Heart left ventricle (tissue), 13 donors: ENCODE data around the gene CYYR1.
A peak's percentile ranks its signal among the peaks of the same experiment; 100 is the strongest.

Source experiments
- POLR2A ChIP-seq, 2 donors: fragments of 450-650 bp; IDR thresholded peaks; one replicate each; pipeline ENCODE4 v1.6.1; 2017; ENCODE audit warnings: antibody characterized with exemption in 2 of 2, mild to moderate bottlenecking in 2 of 2, moderate library complexity in 2 of 2
- TF ChIP-seq, protein P1 (sequence below), 12 donors: fragments of 200-600 bp; sonication (generic) in 4 of 12; IDR thresholded peaks; one replicate each; pipeline versions ENCODE4 v1.5.0 to v1.8.0; 2018 to 2022; ENCODE audit warnings: antibody characterized with exemption in 12 of 12, mild to moderate bottlenecking in 5 of 12
- donor health status: ischemic (EF 13 %, LVEDD 7.1; RV severe dilation, severe dysfunction).
- donor health status: DM: no; HTN: yes; CAD: no.
- donor health status: DM: no; HTN: no; CAD: no.
- donor health status: ischemic (EF 25% LVEDD 6.9; RV normal size, moderate dysfunction).
- donor health status: ischemic (EF 25% LVEDD 5.7; RV mildly dilated, moderate dysfunction).
- donor health status: ischemic (EF 35%, LVEDD 5.7; RV mildly dilated, moderate dysfunction).
- donor health status: nonischemic (EF 11% LVEDD 7.7; RV severe dilation, severe dysfunction).
- donor health status: DM: yes; HTN: yes; CAD: no.
- donor health status: PGD.
- donor health status: ischemic (EF 29% LVEDD 5.4; RV normal size, mild dysfunction).
- donor health status: nonischemic (EF 23%, LVEDD 6.1; RV moderate dilation, normal function).

DNA sequence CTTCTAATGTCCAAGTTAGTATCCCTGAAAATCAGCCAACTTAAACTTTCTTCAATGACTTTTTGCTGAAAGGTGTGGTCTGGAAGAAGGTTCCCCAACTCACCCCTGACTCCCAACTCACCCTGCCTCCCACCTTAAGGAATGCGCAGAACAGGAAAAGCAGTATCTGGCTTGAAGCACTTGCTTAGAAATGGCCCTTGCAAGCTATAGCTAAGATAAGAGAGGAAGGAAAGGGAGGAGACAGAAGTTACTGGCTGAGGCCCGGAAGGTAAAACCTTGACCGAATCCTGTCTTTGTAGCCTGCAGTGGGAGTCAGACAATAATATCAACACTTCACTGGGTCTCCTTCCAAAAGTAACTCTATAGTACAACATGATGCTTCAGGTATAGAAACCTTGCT, 2.9 kb downstream of the CYYR1 start:
- TF ChIP-seq, protein P1, sequence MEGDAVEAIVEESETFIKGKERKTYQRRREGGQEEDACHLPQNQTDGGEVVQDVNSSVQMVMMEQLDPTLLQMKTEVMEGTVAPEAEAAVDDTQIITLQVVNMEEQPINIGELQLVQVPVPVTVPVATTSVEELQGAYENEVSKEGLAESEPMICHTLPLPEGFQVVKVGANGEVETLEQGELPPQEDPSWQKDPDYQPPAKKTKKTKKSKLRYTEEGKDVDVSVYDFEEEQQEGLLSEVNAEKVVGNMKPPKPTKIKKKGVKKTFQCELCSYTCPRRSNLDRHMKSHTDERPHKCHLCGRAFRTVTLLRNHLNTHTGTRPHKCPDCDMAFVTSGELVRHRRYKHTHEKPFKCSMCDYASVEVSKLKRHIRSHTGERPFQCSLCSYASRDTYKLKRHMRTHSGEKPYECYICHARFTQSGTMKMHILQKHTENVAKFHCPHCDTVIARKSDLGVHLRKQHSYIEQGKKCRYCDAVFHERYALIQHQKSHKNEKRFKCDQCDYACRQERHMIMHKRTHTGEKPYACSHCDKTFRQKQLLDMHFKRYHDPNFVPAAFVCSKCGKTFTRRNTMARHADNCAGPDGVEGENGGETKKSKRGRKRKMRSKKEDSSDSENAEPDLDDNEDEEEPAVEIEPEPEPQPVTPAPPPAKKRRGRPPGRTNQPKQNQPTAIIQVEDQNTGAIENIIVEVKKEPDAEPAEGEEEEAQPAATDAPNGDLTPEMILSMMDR (IDR thresholded peaks at IDR 0.05): no peak
- peak in 1 of 2 donors; percentile 42 for TF ChIP-seq POLR2A (IDR thresholded peaks at IDR 0.05)
